ENCODE results near the gene CCNL1.

Gene CCNL1

GRCh38 chr3:157100608-157101396, 59.1 kb downstream of the CCNL1 start:
- H3K4me1 ChIP-seq (ENCODE audit: insufficient read depth, low read length) = peaks cover 5% of the 10 kb centered on the region; the same call in 1 of the 2 replicates
- no peaks in the 10 kb centered on the region for H3K36me3 ChIP-seq (ENCODE audit: insufficient read depth, low read length)
- H3K27ac ChIP-seq (ENCODE audit: low read depth, low read length) = no peak overlapping the region
- no peaks in the 10 kb centered on the region for H3K27me3 ChIP-seq (ENCODE audit: insufficient read depth, low read length)
- H3K9me3 ChIP-seq (ENCODE audit: insufficient read depth, low read depth, low read length) = no peaks in the 10 kb centered on the region
- no peak overlapping the region for H3K9ac ChIP-seq (ENCODE audit: low read depth, low read length)
- 92% methylated on average over 8 of the region's 8 CpGs for WGBS
- no peak overlapping the region for H3K4me3 ChIP-seq (ENCODE audit: low read length)

DNA sequence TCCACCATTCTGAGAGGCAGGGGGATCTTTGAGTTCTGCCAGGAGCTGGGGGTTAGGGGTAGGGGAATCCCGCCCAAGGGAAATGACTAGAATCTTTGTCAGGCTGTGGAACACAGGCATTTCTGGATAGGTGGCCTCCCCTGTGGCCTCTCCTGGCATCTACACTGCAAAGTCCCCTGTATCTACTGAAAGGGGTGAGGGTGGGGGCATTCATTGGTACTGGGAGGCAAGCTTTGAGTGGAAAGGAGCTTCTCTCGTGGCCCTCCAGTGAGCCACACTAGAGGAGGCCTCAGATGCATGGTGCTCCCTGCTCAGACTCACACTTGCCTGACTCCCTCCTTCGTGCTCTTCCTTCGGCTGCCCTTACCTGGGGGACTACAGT, 59.9 kb downstream of the CCNL1 start:
- no peaks in the 10 kb centered on the region for H3K9me3 ChIP-seq (ENCODE audit: insufficient read depth, low read depth, low read length)
- no peaks in the 10 kb centered on the region for H3K4me1 ChIP-seq (ENCODE audit: insufficient read depth, low read length)
- WGBS = 86% methylated on average over 4 of the region's 4 CpGs
- H3K4me3 ChIP-seq (ENCODE audit: low read length) = no peak overlapping the region
- H3K27me3 ChIP-seq (ENCODE audit: insufficient read depth, low read length) = no peaks in the 10 kb centered on the region
- H3K27ac ChIP-seq (ENCODE audit: low read depth, low read length) = no peak overlapping the region
- H3K9ac ChIP-seq (ENCODE audit: low read depth, low read length) = no peak overlapping the region
- H3K36me3 ChIP-seq (ENCODE audit: insufficient read depth, low read length) = no peaks in the 10 kb centered on the region

DNA sequence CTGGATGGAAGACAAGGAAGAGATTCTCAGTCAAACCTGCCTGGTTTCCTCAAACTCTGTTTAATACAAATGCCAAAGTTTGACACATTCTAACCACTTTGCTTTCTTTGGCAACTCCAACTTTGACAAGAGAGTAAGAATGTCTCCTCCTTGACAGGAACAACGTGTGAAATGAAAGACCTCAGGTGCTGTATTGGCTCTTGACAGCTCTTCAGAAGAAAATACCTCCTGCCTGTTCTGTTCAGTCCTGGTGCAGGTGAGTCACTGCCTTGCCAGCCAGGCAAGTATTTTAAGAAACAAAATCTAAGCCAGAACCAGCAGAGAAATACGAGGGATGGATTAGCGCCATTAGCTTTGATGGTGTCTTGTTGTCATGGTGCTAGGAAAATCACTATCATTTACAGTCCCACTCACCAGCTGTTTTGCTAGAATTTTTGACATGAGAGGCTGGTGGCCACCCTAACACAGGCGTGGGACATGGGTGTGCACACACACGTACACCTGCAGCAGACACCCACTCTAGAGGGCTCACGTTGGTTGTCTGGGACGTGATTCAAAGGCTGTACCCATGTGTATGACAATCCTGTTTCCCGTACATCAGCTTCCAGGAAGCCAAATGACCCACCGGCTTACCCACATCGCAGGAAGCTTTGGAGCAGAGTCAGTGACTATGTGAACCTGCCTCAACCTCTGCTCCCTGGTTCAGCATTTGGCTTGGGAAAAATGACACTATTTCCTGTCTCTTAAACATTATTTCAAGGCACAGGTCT, 60.4 kb downstream of the CCNL1 start:
- Histone ChIP-seq H3K36me3 (ENCODE audit: insufficient read depth, low read length) (no peaks in the 10 kb centered on the region), H3K27me3 (ENCODE audit: insufficient read depth, low read length) (no peaks in the 10 kb centered on the region), H3K9ac (ENCODE audit: low read depth, low read length) (no peak overlapping the region), H3K4me3 (ENCODE audit: low read length) (no peak overlapping the region), H3K4me1 (ENCODE audit: insufficient read depth, low read length) (no peaks in the 10 kb centered on the region), H3K9me3 (ENCODE audit: insufficient read depth, low read depth, low read length) (no peaks in the 10 kb centered on the region), H3K27ac (ENCODE audit: low read depth, low read length) (no peak overlapping the region)
- 90% methylated on average over 10 of the region's 10 CpGs for WGBS

DNA sequence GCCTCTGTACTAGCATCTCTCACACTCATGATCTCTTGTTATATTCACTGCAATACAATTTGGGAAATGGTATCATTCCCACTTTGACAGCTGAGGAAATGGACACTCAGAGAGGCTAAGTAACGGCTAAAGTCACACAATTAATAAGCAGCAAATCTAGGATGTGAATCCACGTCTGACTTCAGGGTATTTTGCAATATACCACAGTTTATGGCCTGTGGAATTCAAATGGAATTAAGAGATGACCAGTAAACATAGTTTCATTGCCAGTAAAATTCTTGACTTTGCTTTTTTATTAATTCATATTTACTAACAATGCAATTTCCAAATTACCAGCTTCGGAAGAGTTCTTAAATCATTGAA, 61.1 kb downstream of the CCNL1 start:
- 93% methylated on average over 3 of the region's 3 CpGs for WGBS
- Histone ChIP-seq H3K4me1 (ENCODE audit: insufficient read depth, low read length) (no peaks in the 10 kb centered on the region), H3K27me3 (ENCODE audit: insufficient read depth, low read length) (no peaks in the 10 kb centered on the region), H3K36me3 (ENCODE audit: insufficient read depth, low read length) (no peaks in the 10 kb centered on the region), H3K4me3 (ENCODE audit: low read length) (no peak overlapping the region), H3K27ac (ENCODE audit: low read depth, low read length) (no peak overlapping the region), H3K9me3 (ENCODE audit: insufficient read depth, low read depth, low read length) (no peaks in the 10 kb centered on the region), H3K9ac (ENCODE audit: low read depth, low read length) (no peak overlapping the region)

DNA sequence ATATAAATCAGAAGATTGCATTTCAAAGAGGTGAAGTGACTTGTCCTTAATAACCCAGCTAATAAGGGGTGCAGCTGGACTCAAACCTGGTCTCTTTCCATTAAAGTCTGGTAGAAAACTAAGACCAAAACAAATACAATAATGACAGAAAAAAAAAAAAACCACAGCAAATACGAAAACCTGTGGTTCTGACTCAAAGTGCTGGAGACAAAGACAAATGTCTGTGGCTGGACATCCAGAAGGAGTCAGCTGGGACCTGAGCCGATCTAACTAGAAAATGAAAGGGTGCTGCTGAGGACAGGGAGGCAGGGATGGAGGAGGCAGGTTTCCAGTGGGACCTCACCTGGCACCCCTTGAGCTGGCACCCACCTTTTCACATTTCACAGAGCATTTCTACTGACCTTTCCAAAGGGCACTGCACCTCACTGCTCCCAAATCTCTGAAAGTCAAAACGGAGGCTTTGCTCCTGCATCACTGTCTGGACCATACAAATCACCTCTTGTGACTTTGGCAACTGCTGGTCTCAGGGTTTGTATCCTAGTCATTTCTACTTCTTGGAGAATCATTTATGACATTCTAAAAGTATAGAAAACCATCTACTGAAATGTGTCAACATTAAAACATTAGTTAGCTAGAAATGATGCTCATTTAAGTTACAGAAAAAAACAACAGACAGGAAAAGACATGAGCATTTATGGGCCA, 61.7 kb downstream of the CCNL1 start:
- Histone ChIP-seq H3K4me1 (ENCODE audit: insufficient read depth, low read length) (no peaks in the 10 kb centered on the region), H3K27me3 (ENCODE audit: insufficient read depth, low read length) (no peaks in the 10 kb centered on the region), H3K4me3 (ENCODE audit: low read length) (no peak overlapping the region), H3K27ac (ENCODE audit: low read depth, low read length) (no peak overlapping the region), H3K36me3 (ENCODE audit: insufficient read depth, low read length) (no peaks in the 10 kb centered on the region), H3K9me3 (ENCODE audit: insufficient read depth, low read depth, low read length) (no peaks in the 10 kb centered on the region), H3K9ac (ENCODE audit: low read depth, low read length) (no peak overlapping the region)
- WGBS = 93% methylated on average over 3 of the region's 3 CpGs

Data from HUES64 (cell line).